GM03348 (cell line): ENCODE results near the gene SLC25A11.
A peak's percentile ranks its signal among the peaks of the same experiment; 100 is the strongest.
"Not testable (repeated sequence)": the region's sequence is repeated elsewhere in the genome, so short reads cannot be mapped to it uniquely, and the experiment has no call there.

ENCODE experiments used
- DNase-seq: peaks from one replicate; pipeline ENCODE4 v3.0.0; 2012; ENCODE audit warnings: low spot score

SLC25A11 gene

DNA sequence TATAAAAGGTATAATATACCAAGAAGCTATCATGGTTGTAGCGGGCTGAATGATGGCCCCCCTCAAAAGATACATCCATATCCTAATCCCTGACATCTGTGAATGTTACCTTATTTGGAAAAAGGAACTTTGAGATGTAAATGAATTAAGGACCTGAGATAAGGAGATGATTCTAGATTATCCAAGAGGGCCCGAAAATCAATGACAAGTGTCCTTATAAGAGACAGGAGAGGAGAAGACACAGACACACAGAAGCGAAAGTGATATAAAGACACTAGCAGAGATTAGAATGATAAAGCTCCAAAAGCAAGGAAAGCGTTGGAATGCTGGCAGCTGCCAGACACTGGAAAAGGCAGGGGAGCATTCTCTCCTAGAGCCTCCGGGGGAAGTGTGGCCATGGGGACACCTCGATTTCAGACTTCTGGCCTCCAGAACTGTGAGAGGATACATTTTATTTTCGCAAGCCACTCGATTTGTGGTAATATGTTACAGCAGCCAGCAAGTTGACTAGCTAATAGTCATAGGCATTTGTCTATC, 20.3 kb downstream of the SLC25A11 start:
- DNase-seq, result no peak

DNA sequence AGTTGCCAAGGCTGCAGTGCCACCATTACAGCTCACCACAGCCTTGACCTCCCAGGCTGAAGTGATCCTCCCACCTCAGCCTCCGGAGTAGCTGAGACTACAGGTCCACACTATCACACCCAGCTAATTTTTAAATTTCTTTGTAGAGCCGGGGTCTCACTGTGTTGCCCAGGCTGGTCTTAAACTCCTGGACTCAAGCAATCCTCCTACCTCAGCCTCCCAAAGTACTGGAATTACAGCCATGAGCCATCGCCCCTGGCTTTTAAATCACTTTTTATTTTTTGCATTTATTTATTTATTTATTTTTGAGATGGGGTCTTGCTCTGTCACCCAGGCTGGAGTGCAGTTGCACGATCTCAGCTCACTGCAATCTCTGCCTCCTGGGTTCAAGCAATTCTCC, 25.3 kb downstream of the SLC25A11 start:
- not testable (repeated sequence) for DNase-seq

DNA sequence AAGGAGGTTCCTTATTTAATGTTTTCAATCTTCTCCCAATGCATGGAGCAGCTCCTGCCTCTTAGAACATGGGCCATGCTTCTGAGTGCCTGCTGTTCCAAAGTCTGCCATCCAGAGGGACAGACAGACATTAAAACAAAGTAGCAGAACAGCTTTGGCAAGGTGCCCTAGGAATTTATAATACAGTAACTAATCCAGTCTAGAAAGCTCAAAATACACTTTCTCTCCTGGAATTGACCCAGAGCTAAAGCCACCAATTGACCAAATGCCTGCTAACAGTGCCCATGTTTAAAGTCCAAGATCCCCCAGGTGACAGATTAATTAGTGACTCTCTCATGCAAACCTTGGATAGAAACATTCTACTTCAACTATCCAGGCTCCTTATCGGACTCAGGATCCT, 25.9 kb downstream of the SLC25A11 start:
- DNase-seq, result no peak

DNA sequence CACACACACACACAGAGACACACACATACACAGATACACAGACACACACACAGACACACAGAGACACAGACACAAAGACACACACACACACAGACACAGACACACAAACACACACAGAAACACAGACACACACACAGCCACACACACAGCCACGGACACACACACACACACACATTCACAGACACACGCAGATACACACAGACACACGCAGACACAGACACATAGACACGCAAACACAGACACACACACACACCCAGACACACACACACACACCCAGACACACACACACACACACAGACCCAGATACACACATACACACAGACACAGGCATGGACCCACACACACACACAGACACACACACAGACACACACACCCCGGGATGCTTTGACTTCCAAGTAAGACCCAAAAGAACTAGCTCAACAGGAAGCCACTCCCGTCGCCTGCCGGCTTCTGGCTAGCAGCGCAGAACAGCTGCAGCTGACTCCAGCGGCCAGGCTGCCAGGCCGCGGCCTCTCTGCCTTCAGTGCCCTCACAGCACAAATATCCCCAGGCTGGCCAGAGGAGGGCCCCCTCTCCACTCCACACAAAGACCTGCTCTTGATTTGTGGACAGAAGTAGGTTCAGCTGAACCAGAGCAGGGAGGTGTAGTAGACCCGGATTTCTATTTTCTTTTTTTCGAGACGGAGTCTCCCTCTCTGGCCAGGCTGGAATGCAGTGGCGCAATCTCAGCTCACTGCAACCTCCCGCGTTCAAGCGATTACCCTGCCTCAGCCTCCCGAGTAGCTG, 30.9 kb downstream of the SLC25A11 start:
- DNase-seq, result peak; percentile 95

GRCh38 chr17:4908301-4908700, 31.5 kb downstream of the SLC25A11 start:
- no peak for DNase-seq

- not testable (repeated sequence) for DNase-seq
Observed at GRCh38 chr17:4906642-4907041, 33.2 kb downstream of the SLC25A11 start.

- DNase-seq, result peak; percentile 71
Observed at GRCh38 chr17:4903051-4903818, 36.6 kb downstream of the SLC25A11 start, which contains the start of gene CHRNE. Gene CHRNE, minus strand, starts transcription at chr17:4903098. Its CDS starts 35 bp downstream, at chr17:4903063.

DNA sequence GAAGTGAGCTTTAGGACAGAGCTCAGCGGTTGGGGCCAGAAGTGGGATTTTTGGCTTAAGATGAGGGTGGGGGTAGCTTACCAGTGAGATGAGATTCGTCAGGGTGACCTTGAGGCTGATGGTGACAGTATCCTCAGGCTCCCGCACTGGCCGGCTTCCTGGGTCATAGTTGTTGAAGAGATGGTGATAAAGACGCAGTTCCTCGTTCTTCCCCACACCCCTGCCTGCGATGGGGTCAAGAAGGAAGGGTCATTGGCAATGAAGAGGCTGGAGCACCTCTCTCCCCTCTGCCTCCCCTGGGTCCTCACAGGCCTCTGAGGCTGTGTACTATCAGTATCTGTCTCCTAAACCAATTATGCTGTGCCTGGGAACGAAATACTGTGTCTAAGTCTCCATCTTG, 37.3 kb downstream of the SLC25A11 start:
- DNase-seq, result no peak

DNA sequence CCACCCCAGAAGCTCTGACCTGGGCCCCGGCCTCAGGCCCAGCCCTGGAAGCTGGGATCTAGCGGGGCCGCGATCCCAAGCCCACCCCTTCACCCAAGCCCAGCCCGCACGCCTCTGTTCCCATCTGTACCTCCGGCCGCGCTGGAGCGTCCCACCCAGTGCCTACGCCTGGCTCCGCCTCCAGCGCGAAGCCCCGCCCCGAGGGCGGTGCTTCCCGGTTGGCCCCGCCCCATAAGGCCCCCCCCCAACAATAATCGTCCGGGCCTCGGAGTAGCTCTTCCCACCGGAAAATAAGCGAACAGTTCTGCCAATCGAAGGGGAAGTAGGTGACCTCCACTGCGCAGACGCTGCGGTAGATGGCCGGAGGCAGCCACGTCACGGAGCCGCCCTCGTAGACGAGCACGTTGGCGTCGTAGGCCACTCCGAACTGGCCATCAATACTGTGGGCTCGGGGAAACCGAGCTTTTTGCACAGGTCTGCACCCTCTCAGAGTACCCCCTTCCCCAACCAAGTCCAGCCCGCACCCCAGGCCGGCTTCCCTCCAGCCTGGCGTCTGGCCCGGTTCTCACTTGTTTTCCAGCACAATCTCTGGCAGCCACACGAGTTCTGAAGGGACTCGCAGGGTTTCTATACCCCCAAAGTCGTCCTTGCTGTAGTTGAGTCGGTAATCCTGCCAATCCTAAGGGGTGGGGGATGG, 38.0 kb downstream of the SLC25A11 start:
- DNase-seq, result no peak

DNA sequence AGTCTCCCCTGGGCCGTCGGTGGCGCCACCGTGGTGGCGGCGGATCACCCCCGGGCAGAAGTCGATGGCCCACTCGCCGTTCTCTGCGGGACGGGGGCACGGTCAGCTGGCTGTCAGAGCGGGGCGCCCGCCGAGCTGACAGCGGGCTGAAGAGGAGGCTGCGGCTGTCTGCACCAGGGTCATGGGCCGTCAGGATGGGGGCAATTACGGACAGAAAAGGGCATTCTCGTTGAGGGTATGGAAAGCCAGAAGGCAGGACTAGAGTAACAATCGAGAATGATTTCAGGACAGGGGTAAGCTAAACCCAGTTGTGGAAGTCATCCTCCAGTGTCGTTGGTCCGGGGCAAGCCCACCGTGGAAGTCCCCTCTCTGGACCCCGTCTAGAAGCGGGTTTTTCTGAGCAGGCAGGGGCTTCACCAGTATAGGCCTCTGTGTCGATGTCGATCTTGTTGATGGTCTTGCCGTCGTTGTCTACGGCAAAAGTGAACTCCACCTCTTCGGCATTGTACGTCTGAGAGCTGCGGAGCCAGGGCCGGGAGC, 38.7 kb downstream of the SLC25A11 start:
- no peak for DNase-seq

- no peak for DNase-seq
Observed at GRCh38 chr17:4900231-4901107, 39.4 kb downstream of the SLC25A11 start.

DNA sequence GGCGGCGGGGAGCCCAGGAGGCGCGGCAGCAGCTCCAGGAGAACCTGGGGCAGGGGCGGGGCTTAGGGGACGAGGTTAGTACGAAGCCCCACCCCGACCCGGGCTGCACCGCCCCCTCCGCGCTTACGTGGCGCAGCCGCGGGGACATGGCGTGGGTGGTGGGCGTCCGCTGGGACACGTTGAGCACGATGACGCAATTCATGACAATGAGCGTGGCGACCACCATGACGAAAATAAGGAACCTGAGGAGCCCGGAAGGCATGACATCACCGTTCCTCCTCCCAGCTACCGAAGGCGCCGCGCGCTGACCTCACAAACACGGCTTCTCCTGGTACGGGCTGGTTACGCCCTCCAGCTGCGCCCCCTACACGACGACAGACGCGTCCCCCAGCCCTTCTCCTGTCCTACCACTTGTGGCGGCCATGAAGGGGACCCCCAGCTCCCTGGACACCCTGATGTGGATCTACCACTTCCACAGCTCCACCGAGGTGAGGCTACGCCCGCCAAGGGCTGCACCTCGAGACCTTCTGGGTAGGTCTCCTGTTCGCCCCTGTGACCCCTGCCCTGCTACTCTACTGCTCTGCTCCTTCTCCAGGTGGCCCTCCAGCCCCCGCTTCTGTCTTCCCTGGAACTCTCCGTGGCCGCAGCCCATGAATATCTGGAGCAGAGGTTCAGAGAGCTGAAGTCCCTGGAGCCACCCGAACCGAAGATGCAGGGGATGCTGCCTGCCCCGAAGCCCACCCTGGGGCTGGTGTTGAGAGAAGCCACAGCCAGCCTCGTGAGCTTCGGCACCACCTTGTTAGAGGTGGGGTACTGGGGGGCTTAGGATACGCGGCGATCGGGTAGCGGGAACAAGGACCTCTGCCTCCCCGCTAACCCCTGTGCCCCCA, 40.3 kb downstream of the SLC25A11 start, which contains the start of gene C17orf107:
Gene C17orf107 (plus strand): TSS at position 196 of the 890 bp plus-strand sequence. CDS start 227 bp downstream, at position 423.
- DNase-seq, result peak; percentile 94

DNA sequence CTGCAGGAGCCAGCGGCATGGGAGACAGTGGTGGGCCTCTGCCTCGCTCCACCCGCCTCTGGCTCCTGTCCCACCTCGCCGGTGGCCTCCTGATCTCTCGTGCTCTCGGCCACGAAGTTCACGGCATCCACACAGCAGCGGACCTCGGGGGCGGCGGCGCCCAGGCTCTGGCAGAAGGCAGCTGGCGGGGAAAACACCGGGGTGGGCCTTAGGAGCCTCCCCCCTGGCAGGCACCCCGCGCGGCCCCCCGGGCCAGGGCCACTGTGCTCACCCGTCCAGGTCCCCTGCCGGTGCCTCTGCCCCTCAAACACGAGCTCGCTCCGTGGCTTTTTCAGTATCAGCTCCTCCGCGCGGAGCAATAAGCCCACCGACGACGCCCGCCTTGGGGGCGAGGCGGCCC, 40.9 kb downstream of the SLC25A11 start:
- no peak for DNase-seq

DNA sequence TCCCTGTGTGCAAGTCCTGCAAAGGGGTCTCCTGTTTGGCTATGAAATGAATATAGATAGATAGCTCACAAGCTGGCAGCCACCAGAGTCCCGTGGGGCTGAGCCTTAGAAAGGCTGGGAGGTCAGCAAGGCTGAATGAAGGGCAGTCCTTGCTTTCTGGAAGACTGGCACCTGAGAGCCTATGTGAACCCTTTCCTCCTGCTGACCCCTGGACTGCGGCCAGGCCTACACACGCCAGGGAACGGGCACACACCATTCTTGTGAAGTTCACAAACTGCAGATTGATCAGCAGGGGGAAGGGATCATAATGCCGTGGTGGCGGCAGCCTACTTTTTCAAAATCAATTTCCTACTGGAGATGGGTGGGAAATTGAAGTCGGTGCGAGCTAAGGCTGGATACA, 41.5 kb downstream of the SLC25A11 start:
- DNase-seq, result no peak

DNA sequence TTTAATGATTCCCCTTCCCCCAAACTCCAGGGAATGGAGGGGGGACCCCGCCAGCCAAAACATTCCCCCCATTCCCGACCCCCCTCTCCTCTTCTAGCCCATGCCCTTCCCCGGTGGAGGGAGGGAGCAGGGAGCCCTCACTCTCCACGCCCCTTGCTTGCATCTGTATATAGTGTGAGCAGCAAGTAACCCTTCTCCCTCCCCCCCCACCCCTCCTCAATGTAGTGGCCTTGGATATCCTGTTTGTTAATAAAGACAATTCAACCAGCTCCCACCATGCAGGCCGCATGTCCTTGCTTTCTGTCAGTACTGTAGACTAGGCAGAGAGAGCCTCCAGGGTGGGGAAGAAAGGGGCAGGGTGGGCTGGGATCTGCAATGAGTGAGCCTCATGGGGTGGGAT, 42.1 kb downstream of the SLC25A11 start:
- no peak for DNase-seq

GRCh38 chr17:4897198-4897687, 42.6 kb downstream of the SLC25A11 start:
- no peak for DNase-seq

DNA sequence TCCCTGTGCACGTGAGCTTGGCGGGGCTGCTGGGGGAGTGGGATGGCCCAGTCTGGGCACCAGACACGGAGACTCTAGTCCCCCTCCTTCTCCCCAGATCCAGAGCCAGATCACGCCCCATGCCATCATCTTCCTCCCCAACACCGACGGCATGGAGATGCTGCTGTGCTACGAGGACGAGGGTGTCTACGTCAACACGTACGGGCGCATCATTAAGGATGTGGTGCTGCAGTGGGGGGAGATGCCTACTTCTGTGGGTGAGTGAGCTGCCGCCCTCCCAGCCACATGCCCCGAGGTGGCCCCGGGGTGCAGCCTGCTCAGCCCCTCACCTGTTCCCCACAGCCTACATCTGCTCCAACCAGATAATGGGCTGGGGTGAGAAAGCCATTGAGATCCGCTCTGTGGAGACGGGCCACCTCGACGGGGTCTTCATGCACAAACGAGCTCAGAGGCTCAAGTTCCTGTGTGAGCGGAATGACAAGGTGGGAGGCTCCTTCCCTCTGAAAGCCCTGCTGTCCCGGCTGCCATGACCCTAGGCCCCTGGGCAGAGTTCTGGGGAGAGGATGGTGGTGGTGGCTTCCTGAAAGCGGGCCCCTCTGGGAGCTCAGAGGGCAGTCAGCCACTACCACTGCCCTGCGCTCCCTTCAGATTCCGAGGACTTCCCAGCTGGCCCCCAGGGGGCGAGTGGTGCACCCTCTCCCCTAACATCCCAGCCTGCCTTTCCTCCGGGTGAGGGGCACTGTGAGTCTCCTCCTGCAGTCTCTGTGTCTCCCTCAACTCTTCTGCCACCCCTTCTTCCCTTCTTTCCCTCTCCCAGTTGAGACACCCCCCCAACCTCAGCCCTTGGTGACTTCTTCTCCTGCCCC, 43.3 kb downstream of the SLC25A11 start:
- no peak for DNase-seq

DNA sequence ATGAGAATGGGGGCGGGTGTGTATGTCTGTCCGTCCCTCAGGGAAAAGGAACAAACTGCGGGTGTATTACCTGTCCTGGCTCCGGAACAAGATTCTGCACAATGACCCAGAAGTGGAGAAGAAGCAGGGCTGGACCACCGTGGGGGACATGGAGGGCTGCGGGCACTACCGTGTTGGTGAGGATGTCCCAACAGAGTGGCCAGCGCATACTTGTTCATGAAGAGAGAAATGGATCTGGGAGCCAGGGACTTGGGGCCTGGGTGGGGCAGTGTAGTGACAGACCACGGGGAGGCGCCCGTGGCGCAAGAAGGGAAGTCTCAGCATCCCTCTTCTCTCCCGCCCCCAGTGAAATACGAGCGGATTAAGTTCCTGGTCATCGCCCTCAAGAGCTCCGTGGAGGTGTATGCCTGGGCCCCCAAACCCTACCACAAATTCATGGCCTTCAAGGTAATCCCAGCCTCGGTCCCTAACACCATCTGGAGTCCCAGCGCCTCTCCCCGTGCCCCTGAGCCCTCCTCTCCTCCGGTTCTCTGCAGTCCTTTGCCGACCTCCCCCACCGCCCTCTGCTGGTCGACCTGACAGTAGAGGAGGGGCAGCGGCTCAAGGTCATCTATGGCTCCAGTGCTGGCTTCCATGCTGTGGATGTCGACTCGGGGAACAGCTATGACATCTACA, 44.1 kb downstream of the SLC25A11 start:
- no peak for DNase-seq
